ENCODE measurements around the gene APBB2.

DNA sequence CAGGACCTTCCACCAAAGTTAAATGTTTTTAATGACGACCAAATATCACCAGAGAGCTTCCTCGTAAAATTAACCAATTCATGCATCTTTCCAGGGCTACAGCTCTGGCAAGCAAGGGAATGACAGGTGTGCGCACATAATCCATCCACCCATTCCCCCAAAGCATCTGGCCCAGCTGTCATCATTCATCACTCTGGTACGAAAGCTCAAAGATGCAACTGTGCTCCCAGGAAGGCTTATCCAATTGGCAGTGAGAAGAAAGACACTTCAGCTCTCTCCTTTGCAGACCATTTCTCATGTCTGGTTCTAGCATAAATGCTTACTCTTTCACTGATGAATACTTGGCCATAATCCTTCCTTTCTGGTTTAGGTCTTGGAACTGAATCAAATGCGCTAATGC, 325.4 kb downstream of the APBB2 start:
- no peak for TF ChIP-seq POLR2AphosphoS5 (IDR thresholded peaks at IDR 0.05; ENCODE audit: borderline replicate concordance, low read depth, low read length)
- TF ChIP-seq EZH2 (IDR thresholded peaks at IDR 0.05): no peak
